Glutamatergic neuron (in vitro differentiated cells): Measurements from ENCODE around the gene PLA2G2A. TPM values are rescaled to one million over a fixed set of nuclear protein-coding genes. Genes with fewer than 3 reads are reported as not detected.
"Not testable (repeated sequence)": the region's sequence is repeated elsewhere in the genome, so short reads cannot be mapped to it uniquely, and the experiment has no call there.

ENCODE experiments used
- DNase-seq: peaks from one replicate; pipeline ENCODE4 v3.0.0; 2022
- H3K27ac Mint-ChIP-seq: one replicate; pipeline ENCODE4 v1.8.0; 2020; ENCODE audit warnings: mild to moderate bottlenecking, mixed read lengths, inconsistent platforms; ENCODE audit not compliant: unreplicated experiment
- H3K27me3 Mint-ChIP-seq: one replicate; pipeline ENCODE4 v1.8.0; 2020; ENCODE audit warnings: mild to moderate bottlenecking, moderate library complexity, mixed read lengths, inconsistent platforms; ENCODE audit not compliant: unreplicated experiment
- H3K36me3 Mint-ChIP-seq: one replicate; pipeline ENCODE4 v1.8.0; 2020; ENCODE audit warnings: mild to moderate bottlenecking, mixed read lengths, inconsistent platforms; ENCODE audit not compliant: unreplicated experiment
- H3K4me1 Mint-ChIP-seq: one replicate; pipeline ENCODE4 v1.8.0; 2020; ENCODE audit warnings: mild to moderate bottlenecking, low read depth, mixed read lengths, inconsistent platforms; ENCODE audit not compliant: unreplicated experiment
- H3K4me3 Mint-ChIP-seq: one replicate; pipeline ENCODE4 v1.8.0; 2020; ENCODE audit warnings: mild to moderate bottlenecking, mixed read lengths, inconsistent platforms; ENCODE audit not compliant: unreplicated experiment
- H3K9me3 Mint-ChIP-seq: one replicate; pipeline ENCODE4 v1.8.0; 2020; ENCODE audit warnings: mild to moderate bottlenecking, moderate library complexity, mixed read lengths, inconsistent platforms; ENCODE audit not compliant: unreplicated experiment
- total RNA-seq: library from RNA; stranded (reverse); fragmentation: NEBNext Ultra II Directional; extraction: Animal tissue kit (Norgen Biotek cat#: 25700); gene quantifications from one replicate; pipeline ENCODE4 v1.2.1, GENCODE V29; 2021; ENCODE audit not compliant: unreplicated experiment
- TF ChIP-seq, protein P1 (sequence below): fragments of 200-600 bp; sonication (generic); IDR thresholded peaks from one replicate; pipeline ENCODE4 v1.5.0; 2021; ENCODE audit not compliant: partially characterized antibody, unreplicated experiment

Gene PLA2G2A
- total RNA-seq, 1 donor from 2014 or later, result not detected

DNA sequence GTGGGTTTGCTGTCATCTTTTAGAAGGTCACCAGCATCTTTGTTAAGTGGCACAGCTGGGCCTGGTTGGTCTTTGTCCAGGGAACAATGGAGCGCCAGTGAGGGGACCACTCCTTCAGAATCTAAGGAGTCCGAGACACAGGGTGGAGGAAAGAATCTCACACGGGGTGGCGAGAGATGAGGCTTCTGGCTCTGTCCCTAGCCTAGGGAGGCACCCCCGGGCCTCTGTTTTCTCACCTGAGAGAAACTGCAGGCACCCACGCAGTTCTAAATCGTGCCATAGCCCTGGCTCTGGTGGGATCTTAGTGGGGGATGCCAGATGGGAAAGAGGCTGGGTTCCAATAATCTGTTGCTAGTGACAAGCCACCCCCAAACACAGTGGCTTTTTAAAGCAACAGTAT lies 45.1 kb downstream of the PLA2G2A start:
- H3K4me3 Mint-ChIP-seq, result no peak overlapping the region
- H3K4me1 Mint-ChIP-seq, result no peaks in the 10 kb centered on the region
- peaks cover 2% of the 10 kb centered on the region for H3K27me3 Mint-ChIP-seq

DNA sequence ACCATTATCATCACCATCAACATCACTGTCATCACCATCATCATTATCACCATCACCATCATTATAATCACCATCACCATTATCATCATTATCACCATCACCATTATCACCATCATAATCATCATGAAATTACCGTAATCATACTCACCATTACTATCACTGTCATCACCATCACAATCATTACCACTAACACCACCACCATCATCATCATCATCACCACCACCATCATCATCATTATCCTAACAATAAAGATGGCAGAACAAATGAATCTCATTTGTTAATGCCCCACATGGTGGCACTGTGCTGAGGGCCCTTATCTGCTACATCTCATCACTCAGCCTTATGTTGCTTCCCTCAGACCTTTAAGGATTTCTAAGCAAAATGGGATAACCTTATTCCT lies 46.6 kb downstream of the PLA2G2A start:
- Mint-ChIP-seq H3K27ac (no peak overlapping the region), H3K4me1 (no peaks in the 10 kb centered on the region), H3K27me3 (peaks cover 5% of the 10 kb centered on the region), H3K36me3 (peaks cover 22% of the 10 kb centered on the region), H3K4me3 (no peak overlapping the region), H3K9me3 (peaks cover 10% of the 10 kb centered on the region)
- TF ChIP-seq, protein P1, sequence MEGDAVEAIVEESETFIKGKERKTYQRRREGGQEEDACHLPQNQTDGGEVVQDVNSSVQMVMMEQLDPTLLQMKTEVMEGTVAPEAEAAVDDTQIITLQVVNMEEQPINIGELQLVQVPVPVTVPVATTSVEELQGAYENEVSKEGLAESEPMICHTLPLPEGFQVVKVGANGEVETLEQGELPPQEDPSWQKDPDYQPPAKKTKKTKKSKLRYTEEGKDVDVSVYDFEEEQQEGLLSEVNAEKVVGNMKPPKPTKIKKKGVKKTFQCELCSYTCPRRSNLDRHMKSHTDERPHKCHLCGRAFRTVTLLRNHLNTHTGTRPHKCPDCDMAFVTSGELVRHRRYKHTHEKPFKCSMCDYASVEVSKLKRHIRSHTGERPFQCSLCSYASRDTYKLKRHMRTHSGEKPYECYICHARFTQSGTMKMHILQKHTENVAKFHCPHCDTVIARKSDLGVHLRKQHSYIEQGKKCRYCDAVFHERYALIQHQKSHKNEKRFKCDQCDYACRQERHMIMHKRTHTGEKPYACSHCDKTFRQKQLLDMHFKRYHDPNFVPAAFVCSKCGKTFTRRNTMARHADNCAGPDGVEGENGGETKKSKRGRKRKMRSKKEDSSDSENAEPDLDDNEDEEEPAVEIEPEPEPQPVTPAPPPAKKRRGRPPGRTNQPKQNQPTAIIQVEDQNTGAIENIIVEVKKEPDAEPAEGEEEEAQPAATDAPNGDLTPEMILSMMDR, result no peak
- DNase-seq, result no peak

More for the DNA sequence above, 45.1 kb downstream of the PLA2G2A start:
- peaks cover 10% of the 10 kb centered on the region for H3K9me3 Mint-ChIP-seq
- no peak for DNase-seq
- H3K27ac Mint-ChIP-seq, result no peak overlapping the region
- TF ChIP-seq, protein P1, result no peak
- H3K36me3 Mint-ChIP-seq, result peaks cover 22% of the 10 kb centered on the region

DNA sequence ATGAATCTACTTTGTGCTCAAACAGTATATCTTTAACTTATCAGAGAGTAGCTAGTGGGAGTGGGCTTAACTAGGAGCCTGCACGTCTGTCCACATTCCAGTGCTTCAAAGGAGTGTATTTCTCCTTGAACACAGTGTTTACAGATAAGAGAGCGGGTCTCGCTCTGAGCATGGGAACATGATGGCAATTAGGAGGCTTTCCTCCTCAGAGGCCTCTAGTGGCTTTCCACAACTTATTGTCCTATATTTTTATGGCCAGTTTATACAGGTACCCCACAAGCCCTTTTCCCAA lies 52.3 kb downstream of the PLA2G2A start:
- not testable (repeated sequence) for H3K9me3 Mint-ChIP-seq, H3K27me3 Mint-ChIP-seq, H3K4me3 Mint-ChIP-seq, H3K27ac Mint-ChIP-seq, H3K4me1 Mint-ChIP-seq, DNase-seq
- peaks cover 12% of the 10 kb centered on the region for H3K36me3 Mint-ChIP-seq

DNA sequence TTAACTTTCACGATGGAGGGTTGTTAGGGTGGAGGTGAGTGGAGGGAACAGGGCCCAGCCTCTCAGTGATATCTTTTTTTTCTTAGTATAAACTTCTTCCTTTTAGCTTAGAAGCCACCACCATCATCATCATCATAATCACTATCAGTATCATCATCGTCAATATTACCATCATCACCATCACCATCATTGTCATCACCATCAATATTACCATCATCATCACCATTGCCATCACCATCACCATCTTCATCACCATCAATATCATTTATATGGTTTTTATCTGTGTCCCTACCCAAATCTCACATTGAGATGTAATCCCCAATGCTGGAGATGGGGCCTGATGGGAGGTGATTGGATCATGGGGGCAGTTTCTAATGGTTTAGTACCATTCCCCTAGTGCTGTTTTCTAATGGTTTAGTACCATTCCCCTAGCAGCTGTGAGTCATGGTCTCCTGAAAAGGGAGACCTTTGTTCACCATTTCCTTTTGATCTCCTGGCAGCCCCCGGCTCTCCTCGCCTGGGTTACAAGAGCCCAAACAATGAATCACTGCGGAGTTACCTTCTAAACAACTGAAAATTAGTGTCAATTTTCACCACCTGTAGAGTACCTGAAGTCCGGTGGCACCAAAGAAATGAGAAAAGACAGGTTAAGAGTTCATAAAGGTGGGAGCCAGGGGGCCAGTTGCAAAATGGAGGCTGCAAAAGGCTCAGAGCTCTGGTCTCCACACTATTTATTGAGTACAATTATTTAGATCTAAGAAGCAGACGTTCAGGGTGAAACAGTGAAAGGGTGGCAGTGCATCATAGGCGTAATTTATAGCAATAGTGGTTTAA lies 52.9 kb downstream of the PLA2G2A start:
- TF ChIP-seq, protein P1, result no peak
- H3K4me3 Mint-ChIP-seq, result no peak overlapping the region
- DNase-seq, result no peak
- no peaks in the 10 kb centered on the region for H3K4me1 Mint-ChIP-seq
- H3K27ac Mint-ChIP-seq, result no peak overlapping the region
- peaks cover 7% of the 10 kb centered on the region for H3K36me3 Mint-ChIP-seq
- H3K9me3 Mint-ChIP-seq, result no peaks in the 10 kb centered on the region
- H3K27me3 Mint-ChIP-seq, result peaks cover 2% of the 10 kb centered on the region

Other genes with a start within 250 kb of the PLA2G2A start
- not detected for gene TMCO4, start 179.7 kb downstream of the PLA2G2A start, total RNA-seq
- gene RNF186, start 164.3 kb downstream of the PLA2G2A start, total RNA-seq, result not detected
- 11.4 TPM for gene OTUD3, start 97.2 kb downstream of the PLA2G2A start, total RNA-seq
- gene PLA2G2E, start 56.0 kb downstream of the PLA2G2A start, total RNA-seq, result not detected
- not detected for gene PLA2G5, start 90.6 kb upstream of the PLA2G2A start, total RNA-seq
- not detected for gene PLA2G2D, start 139.9 kb upstream of the PLA2G2A start, total RNA-seq
- gene PLA2G2F, start 159.7 kb upstream of the PLA2G2A start, total RNA-seq, result not detected
- 0.49 TPM for gene UBXN10, start 206.5 kb upstream of the PLA2G2A start, total RNA-seq
- gene PLA2G2C, start 206.9 kb upstream of the PLA2G2A start, total RNA-seq, result not detected